Stimulated activated CD8-positive, alpha-beta memory T cell treated with anti-CD3 and anti-CD28 coated beads, Interleukin-4, amount 100 ng/mL, for 24 hours (primary cell): ENCODE results near the gene TEX12.
"Not testable (repeated sequence)": the region's sequence is repeated elsewhere in the genome, so short reads cannot be mapped to it uniquely, and the experiment has no call there.

ENCODE experiments used
- DNase-seq: peaks from one replicate; pipeline ENCODE4 v3.0.0-alpha.2; 2020; ENCODE audit warnings: low read depth

The TEX12 gene

DNA sequence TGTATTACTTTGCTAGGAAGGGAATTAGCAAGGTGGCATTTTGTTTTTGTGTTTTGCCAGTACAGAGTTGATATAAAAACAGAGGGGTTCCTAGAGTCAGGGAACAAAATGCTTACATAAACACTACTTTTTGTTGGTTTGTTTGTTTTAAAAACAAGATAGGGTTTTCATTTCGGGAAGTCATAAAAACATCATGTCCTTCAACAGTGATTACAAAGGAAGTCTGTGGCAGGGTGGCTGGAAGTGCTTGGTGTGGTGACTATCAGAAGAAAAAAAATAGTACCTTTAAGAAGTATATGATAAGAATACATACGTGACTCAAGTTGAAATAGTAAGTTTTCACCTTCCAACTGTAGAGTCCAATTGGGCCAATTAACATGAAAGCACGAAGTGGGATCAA, 2.1 kb upstream of the TEX12 start:
- no peak for DNase-seq

DNA sequence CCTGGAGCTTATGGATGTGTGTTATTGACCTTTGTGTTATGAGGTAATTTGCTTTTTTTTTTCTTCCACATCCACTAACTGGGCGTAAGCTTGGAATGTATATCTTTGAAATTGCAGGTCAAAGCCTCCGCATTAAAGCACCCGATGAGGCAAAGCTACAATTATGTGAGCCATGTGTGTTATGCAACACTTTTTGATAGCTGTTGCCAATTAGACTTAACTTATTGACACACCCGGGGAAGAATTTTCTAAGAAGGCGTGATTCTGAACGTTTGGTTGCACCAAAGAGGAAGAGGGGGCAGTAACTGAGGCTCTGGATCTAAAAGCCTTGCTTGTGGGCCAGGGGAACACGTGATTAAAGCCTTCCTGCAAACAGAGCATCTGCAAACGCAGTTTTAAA, 610 bp upstream of the TEX12 start:
- no peak for DNase-seq

DNA sequence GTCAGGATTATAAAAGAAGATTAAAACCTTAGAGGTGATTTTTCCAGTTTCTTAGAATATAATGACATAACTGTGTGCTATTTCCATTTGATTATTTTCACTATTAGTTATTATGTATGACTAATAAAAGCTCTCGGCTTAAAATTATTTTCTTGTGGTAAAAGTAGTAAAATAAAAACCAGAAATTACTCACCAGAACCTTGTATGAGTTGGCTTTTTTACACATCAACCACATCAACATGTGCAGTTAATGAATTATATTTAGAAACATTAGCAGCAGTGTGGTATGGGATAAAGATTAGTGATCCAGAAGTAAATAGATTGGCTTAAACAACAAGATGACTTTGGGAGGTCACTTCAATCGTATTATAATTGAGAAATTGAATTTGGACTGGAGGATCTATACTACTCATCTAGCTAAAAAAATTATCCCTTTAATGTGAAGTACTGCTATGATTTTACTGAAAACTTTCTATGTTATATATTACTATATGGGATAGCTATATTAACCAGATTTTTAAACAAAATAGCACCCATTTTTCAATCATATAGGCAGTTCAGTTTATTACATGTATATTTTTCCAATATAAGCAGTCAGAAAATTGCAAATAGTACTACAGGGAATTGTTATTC, 5.3 kb downstream of the TEX12 start:
- DNase-seq, result no peak

DNA sequence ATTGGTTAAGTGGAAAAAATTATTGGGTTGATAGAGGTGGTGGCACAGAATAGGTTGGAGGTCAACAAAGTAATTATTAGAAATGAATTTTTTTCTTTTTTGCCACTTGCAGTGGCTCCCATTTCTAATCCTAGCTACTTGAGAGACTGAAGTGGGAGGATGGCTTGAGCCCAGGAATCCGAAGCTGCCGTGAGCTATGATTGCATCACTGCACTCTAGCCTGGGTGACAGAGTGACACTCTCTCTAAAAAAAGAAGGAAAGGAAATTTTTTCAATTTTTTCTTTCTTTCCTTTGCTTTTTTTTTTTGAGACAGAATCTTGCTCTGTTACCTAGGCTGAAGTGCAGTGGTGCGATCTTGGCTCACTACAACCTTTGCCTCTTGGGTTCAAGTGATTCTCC, 6.0 kb downstream of the TEX12 start:
- DNase-seq, result no peak

DNA sequence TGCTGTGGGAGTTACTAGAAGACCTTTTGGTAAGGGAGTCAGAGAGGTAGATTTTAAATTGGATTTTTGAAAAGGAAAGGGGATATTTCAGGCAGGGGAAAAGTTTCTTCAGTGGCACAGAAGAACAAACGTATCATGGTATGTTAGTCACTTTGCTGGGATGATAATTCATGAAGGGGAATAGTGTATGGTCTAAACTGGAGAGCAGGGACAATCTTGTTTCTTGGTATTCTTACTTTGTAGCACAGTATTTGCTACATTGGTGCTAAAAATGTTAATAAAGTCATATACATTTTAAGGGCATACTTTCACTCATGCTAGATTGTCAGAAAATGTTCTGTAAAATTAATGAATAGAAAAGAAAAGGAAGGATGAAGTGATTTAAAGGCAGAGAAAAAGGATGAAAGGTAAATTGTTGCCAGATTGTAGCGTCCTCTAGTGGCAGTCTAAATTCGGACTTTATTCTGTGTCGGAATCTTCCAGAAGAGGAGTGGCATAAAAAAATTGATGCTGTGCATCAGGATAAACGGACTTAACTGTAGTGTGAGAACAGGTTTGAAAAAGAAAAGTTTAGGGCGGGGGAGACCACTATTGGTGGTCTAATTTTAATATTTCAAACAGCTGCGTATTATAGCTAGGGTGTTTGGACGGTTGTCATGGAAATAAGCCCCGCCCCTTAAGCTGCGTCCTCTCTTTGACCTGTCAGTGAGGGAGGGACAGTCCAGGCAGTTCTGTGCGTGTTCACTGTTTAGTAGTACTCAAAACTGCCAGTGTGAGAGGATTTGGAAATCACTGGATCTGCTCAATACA, 7.8 kb downstream of the TEX12 start, which contains the start of gene BCO2:
Gene BCO2, plus strand, starts transcription at position 724 of the 810 bp plus-strand sequence. CDS start 90 bp downstream, outside the sequence.
- peak; percentile 24 for DNase-seq

DNA sequence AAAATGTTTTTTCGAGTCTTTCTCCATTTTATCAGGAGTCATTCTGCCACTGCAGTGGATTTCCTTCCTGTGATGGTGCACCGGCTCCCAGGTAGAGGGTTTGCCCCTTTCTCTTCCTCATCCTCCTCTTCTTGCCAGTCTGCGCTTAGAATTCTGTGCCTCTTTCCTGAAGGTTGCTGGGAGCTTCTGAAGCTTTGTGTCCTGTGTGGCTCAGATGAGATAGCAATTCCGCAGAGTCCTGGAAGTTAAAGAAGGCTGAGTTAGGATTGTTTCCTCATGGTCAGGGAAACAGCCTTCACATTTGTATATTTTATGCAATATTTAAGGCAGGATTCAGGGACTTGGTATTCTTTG, 8.4 kb downstream of the TEX12 start:
- DNase-seq, result no peak

DNA sequence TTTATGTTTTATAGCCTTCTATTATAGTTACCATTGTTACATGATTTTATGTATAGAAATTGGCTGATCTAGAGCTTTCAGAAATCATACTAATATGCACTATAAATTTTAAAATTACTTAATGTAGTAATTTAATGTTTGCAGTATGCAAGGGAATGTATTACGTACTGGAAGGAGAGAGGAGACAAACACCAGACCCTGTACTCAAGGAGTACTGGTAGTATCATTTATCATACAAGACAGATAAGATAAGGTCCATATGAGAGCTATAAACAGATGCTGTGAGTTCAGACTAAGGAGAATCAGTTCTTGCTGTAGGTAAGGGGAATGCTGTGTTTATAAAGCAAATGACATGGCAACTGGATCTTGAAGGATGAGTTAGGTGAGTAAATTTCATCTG, 8.9 kb downstream of the TEX12 start:
- no peak for DNase-seq

DNA sequence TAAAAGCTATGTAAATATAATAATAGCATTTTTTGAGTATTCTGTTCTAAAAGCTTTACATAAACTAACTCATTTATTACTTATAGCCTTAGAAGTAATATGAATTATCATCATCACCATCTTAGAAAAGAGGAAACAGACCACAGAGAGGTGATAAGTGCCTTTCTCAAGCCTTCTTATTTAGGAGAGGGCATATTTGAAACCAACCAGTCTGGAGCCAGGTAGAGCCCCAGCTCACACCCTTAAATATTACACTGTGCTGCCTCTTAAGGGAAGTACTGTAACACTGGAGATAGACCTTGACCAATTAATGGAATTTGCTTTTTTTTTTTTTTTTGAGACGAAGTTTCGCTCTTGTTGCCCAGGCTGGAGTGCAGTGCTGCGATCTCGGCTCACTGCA, 10.4 kb downstream of the TEX12 start:
- no peak for DNase-seq

DNA sequence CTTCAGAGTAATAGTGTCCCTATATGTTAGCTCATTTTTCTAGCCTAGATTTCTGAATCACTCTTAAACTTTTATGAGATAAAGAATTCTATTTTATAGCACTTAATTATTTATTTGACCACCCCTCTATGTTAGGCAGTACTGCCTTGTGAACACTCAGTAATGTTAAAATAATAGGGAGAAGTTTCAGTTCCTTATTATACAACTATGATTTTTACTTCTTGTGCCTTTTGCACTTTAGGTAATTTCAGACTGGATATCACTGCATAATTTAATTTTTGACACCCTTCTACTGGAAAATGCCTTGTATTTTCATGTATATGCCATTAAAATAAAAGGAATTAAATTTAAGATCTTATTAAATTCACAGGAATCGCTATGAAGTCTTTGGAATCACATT, 11.3 kb downstream of the TEX12 start:
- DNase-seq, result no peak

DNA sequence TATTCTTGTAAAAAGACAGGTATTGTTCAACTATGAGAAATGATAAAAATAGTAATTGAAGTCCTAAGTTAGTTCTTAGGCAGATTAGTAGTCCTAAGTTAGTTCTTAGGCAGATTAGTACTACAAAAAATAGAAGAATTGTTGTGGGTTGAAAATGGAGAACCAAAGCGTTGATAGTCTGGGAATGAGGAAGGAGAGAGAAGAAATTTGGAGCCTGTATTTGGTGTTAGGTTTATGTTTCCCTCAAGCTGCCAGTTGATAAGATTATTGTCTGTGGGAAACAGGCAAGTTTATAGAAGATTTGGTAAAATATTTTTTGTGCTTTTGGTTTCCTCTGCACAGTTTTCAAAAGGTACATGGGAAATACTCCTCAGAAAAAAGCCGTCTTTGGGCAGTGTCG, 11.8 kb downstream of the TEX12 start:
- DNase-seq, result no peak

DNA sequence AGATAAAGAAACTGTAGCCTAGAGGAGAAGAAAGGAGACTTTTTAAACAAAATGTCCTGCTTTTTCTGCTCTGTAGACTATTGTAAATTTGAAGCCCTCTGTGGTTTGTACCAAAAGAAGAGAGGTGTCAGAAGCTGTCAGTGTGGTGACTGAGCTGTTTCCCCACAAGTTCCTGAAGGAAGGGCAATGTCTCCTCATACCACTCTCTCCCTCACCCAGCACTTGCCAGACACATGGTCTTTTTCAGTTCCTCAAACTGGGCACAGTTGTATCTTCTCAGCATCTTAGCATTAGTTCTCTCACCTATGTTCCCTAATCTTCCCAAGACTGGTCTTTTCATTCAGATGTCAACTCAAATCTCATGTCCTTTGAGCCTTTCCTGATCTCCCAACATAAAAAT, 12.4 kb downstream of the TEX12 start:
- DNase-seq, result no peak

DNA sequence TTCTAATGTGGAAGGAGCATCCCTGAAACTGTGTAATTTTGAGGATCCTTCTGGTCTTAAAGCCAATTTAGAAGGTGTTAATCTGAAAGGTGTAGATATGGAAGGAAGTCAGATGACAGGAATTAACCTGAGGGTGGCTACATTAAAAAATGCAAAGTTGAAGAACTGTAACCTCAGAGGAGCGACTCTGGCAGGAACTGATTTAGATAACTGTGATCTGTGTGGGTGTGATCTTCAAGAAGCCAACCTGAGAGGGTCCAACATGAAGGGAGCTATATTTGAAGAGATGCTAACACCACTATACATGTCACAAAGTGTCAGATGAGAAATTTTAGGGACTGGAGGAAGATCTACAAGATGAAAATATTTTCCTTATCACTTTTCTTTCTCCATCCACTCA, 15.7 kb downstream of the TEX12 start:
- DNase-seq, result no peak

DNA sequence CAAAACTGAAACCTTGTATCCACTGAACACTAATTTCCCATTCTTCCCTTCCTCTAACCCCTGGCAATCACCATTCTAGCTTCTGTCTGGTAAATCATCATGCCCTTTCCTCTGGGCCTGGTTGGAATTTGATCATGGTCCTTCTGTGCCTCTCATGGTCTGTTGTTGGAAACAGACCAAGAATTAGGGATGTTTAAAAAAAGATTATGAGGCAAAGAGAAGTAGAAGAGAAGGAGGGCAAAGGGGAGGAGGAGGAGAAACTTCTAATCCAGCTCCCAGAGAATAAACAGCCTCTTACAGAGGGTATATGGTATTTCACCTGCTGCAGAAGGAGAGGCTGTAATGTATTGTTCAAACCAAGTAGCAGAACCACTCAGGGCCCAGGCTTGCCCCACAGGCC, 18.7 kb downstream of the TEX12 start:
- no peak for DNase-seq

DNA sequence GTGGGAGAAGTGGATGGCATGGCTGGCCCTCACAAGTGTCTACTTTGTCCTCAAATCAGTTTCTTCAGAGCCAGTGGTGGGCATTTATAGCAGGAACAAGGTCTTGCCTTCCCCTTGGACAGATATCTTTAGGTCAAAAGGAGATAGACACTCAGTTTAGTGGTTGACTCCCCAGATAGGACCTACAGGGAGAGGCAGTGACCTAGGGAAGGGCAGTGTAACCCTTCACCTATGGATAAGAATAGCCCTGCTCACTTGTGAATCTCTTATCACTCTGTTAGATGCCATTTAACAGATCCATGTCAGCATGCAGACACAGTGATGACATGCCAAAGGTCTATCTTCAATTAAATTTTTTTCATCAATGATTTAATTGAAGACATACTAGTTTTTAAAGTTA, 19.1 kb downstream of the TEX12 start:
- no peak for DNase-seq

DNA sequence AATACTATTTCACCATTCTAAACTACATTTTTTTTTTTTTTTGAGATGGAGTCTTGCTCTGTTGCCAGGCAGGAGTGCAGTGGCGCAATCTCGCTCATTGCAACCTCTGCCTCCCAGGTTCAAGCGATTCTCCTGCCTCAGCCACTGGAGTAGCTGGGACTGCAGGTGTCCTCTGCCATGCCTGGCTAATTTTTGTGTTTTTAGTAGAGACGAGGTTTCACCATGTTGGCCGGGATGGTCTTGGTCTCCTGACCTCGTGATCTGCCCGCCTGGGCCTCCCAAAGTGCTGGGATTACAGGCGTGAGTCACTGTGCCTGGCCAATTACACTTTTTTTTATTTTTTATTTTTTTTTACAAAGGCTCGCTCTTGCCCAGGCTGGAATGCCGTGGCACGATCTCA, 27.9 kb downstream of the TEX12 start:
- DNase-seq, result not testable (repeated sequence)

DNA sequence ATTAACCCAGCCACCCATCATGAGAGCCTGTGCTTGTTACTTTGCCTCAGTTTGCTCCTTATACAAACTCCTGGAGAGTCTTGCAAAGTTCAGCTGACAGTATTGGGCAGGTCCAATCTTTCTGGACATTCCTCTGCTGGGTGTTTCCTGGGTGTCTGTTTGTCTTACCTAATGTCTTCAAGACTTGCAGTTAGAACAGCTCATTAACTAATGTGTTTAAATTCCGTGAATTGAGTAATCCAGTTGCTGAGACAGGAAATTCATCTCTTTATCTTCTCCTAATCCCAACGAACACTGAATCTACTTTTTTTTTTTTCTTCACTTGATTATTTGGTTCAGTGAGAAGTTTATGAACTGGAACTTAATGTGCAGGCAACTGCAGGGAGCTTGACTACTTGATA, 28.8 kb downstream of the TEX12 start:
- DNase-seq, result no peak

DNA sequence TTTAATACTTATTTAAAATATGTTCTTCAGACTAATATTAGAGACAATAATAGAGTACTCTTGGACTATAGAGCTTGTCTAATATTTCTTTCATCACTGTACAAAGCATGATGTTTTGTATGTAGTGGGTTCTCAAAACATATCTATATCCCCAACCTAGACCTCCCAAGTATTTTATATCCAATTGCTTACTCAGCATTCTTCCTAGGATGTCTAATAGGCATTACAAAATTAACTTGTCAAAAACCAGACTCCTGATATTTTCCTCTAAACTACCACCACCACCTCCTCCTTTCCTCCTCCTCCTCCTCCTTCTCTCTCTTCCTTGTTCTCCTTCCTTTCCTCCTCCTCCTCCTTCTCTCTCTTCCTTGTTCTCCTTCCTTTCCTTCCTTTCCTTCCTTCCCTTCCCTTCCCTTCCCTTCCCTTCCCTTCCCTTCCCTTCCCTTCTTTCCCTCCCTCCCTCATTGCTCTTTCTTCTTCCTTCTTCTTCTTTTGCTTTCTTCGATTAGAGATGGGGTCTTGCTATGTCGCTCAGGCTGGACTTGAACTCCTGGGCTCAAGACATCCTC, 29.4 kb downstream of the TEX12 start:
- no peak for DNase-seq

DNA sequence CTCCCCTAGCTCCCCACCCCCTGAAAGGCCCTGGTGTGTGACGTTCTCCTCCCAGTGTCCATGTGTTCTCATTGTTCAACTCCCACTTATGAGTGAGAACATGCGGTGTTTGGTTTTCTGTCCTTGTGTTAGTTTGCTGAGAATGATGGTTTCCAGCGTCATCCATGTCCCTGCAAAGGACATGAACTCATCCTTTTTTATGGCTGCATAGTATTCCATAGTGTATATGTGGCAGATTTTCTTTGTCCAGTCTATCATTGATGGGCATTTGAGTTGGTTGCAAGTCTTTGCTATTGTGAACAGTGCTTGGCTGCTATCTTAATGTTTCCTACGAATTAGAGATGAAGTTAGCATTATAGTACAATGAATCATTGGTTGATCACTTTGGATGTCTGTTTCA, 31.9 kb downstream of the TEX12 start:
- DNase-seq, result not testable (repeated sequence)

DNA sequence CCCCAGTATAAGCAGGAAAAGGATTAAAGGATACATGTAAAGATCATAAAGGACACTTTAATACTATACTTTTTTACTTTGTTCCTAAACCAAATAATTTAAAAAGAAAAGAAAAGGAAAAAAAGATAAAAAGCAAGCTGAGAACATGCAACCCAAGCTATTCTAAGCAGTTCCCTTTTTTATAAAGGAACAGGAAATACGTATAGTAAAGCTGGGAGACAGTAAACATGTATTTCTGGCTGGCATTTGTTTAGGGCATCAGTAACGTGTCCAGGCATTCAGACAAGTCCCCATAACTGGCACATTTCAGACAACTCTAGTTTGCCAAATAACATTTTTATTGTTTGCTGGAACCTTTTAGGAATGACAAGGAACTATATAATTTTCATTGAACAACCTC, 33.1 kb downstream of the TEX12 start:
- DNase-seq, result no peak

DNA sequence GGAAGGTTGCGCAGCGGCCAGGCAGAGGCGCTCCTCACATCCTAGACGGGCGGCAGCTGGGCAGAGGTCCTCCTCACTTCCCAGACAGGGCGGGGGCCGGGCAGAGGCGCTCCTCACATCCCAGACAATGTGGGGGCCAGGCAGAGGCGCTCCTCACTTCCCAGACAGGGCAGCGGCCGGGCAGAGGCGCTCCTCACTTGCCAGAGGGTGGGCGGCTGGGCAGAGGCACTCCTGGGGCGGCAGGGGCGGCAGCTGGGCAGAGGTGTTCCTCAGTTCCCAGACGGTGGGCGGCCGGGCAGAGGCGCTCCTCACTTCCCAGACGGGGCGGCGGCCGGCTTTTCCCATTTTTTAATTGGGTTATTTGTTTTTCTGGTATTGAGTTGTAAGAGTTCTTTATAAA, 38.9 kb downstream of the TEX12 start:
- no peak for DNase-seq

DNA sequence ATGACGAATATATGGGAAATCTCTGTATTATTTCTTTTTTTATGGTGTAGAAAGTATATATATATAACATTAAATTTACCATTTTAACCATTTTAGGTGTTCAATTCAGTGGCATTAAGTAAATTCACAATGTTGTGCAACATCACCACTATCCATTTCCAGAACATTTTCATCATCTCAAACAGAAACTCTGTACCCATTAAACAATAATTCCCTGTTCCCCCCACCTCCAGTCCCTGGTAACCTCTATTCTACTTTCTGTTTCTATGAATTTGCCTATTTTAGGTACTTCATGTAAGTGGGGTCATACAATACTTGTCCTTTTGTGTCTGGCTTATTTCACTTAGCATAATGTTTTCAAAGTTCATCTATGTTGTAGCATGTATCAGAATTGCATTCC, 43.7 kb downstream of the TEX12 start:
- no peak for DNase-seq

DNA sequence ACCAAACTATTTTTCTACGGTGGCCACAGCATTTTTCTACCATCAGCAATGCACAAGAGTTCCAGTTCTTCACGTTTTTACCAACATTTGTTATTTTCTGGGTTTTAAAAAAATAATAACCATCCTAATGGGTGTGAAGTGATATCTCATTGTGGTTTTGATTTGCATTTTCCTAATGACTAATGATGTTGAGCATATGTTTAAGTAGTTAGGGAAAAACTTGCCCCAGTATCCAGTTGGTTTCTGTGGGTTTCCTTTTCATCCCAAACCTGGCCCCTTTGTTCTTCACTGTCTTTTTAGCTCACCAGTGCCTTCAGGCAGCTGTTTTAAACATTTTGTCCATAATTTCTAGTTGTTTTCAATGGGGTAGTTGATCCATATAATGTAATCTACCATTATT, 44.4 kb downstream of the TEX12 start:
- no peak for DNase-seq

DNA sequence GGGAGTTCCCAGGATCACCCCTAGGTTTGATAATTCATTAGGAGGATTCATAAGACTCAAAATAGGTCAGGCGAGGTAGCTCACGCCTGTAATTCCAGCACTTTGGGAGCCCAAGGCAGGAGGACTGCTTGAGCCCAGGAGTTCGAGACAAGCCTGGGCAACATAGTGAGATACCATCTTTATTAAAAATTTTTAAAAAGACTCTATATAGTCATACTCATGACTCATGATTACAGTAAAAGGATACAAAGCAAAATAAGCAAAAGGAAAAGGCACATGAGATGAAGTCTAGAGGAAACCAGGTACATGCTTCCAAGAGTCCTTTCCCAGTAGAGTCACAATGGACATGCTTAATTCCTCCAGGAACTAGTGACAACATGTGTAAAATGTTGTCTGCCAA, 45.1 kb downstream of the TEX12 start:
- DNase-seq, result no peak

DNA sequence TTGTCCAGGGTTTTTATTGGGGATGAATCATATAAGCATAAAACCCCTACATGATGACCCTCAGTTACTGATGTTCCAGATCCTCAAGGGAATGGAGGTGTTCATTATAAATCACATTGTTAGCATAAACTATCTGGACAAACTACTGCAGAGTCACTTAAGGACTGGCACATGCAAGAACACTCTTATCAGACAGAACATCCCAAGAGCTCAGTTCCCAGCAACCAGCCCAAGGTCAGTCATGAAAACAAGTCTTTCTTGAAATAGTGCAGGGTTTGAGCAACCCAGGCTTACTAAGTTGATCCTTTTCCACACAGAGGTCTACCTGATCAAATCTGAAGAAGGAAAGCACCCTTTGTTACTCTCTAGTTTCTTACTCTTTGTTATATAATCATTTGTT, 45.5 kb downstream of the TEX12 start:
- DNase-seq, result no peak
